ENCODE results near the gene TUBA1A. TPM values are rescaled to one million over a fixed set of nuclear protein-coding genes. Genes with fewer than 3 reads are reported as not detected.
"Not testable (repeated sequence)": the region's sequence is repeated elsewhere in the genome, so short reads cannot be mapped to it uniquely, and the experiment has no call there.

The TUBA1A gene
- total and polyA plus RNA-seq, 7 donors, result 20.1 to 677 (median 614) TPM

DNA sequence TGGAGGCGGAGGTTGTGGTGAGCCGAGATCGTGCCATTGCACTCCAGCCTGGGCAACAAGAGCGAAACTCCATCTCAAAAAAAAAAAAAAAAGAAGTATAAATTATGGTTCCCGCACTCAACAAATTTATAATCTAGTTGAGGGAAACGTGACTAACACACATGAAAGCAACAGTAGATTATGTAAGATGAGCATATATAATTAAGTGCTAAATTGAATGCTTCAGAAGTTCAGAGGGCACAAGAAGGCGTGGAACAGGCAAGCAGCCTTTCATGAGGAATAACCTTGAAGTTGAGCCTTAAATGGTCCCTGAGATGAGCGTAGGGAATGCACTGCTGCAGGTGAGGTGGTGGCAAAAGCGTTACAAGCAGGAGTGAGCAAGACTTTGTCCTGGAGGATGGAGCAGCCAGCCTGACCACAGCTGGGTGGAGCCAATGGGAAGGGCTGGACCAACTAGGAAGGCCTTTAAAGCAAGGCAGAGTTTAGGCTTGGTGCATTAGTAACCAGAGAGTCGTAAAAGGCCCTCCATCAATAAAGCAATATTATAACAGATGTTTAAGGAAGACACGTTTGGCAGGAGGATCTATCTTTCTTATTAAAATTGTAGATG, 30.6 kb upstream of the TUBA1A start:
- DNase-seq, result no peak
- intact Hi-C loops (cut with DNase I), result no loop called here
- Histone ChIP-seq H3K9me3 (no peaks in the 10 kb centered on the region), H3K36me3 (no peaks in the 10 kb centered on the region), H3K27me3 (no peaks in the 10 kb centered on the region), H3K4me1 (peaks cover 0 to 30% (median 25%) of the 10 kb centered on the region in 4 donors), H3K4me3 (no peak overlapping the region), H3K27ac (no peak overlapping the region)
- 55 to 84% methylated on average over 11 of the region's 11 CpGs for WGBS, 2 donors
- TF ChIP-seq POLR2AphosphoS5 (IDR thresholded peaks at IDR 0.05) (no peak), EP300 (IDR thresholded peaks at IDR 0.05) (no peak), POLR2A (IDR thresholded peaks at IDR 0.05) (no peak)
- TF ChIP-seq, protein P1, sequence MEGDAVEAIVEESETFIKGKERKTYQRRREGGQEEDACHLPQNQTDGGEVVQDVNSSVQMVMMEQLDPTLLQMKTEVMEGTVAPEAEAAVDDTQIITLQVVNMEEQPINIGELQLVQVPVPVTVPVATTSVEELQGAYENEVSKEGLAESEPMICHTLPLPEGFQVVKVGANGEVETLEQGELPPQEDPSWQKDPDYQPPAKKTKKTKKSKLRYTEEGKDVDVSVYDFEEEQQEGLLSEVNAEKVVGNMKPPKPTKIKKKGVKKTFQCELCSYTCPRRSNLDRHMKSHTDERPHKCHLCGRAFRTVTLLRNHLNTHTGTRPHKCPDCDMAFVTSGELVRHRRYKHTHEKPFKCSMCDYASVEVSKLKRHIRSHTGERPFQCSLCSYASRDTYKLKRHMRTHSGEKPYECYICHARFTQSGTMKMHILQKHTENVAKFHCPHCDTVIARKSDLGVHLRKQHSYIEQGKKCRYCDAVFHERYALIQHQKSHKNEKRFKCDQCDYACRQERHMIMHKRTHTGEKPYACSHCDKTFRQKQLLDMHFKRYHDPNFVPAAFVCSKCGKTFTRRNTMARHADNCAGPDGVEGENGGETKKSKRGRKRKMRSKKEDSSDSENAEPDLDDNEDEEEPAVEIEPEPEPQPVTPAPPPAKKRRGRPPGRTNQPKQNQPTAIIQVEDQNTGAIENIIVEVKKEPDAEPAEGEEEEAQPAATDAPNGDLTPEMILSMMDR (IDR thresholded peaks at IDR 0.05), result no peak

DNA sequence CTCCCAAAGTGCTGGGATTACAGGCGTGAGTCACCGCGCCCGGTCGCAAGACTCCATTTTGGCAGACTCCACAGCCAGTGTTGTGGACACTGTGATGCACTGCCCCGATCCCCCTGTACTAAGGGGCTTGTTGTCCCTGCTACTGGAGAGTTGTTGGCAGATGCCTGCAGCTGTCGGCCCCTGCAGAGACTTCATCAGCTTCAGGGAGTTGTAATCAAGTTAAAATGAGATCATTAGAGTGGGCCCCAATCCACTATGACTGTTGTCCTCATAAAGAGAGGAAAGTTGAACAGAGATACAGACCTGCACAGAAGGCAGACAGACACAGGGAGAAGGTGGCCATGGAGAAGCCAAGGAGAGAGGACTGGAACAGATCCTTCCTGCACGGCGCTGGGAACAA, 23.7 kb upstream of the TUBA1A start:
- intact Hi-C loops (cut with DNase I), result no loop called here
- DNase-seq, result no peak
- TF ChIP-seq, protein P1 (IDR thresholded peaks at IDR 0.05), result no peak
- TF ChIP-seq POLR2AphosphoS5 (IDR thresholded peaks at IDR 0.05) (no peak), POLR2A (IDR thresholded peaks at IDR 0.05) (no peak), EP300 (IDR thresholded peaks at IDR 0.05) (no peak)
- 89 to 93% methylated on average over 9 of the region's 9 CpGs for WGBS, 2 donors
- Histone ChIP-seq H3K36me3 (no peaks in the 10 kb centered on the region), H3K4me1 (peaks cover 0 to 24% (median 20%) of the 10 kb centered on the region in 4 donors), H3K27ac (no peak overlapping the region), H3K9me3 (no peaks in the 10 kb centered on the region), H3K4me3 (no peak overlapping the region), H3K27me3 (no peaks in the 10 kb centered on the region)

DNA sequence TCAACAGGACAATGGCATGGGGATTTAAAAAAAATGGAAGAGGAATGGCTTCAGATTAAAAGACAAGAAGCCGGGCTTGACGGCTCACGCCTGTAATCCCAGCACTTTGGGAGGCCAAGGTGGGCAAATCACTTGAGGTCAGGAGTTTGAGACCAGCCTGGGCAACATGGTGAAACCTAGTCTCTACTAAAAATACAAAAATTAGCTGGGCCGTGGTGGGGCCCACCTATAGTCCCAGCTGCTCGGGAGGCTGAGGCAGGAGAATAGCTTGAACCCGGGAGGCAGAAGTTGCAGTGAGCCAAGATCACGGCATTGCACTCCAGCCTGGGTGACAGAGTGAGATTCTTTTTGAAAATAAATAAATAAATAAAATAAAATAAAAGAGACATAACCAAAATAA, 21.8 kb upstream of the TUBA1A start:
- DNase-seq; H3K27me3 ChIP-seq; intact Hi-C loops (cut with DNase I); H3K4me3 ChIP-seq; H3K36me3 ChIP-seq; H3K27ac ChIP-seq; H3K9me3 ChIP-seq: not testable (repeated sequence)
- WGBS, 2 donors, result 95 to 96% methylated on average over 7 of the region's 7 CpGs
- H3K4me1 ChIP-seq, result peaks cover 0 to 24% (median 20%) of the 10 kb centered on the region in 4 donors

DNA sequence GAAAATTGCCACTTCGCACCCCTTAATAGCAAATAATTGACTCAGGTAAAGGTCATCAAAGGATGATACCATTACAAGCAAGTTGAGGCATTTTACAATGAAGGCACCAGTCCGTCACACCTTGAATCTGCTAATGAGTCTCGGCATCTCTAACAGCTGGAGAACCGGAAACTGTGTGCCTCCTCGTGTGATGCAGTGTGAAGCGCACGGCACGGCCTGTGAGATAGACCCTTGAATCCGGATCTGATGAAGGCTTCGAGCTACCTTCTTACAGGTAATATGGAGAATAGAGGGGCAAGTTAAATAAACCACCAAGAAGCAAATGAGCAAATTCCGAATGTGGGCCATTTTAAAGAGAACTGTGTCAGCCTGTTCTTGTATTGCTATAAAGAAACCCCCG, 19.8 kb upstream of the TUBA1A start:
- no peaks in the 10 kb centered on the region for H3K27me3 ChIP-seq
- H3K4me1 ChIP-seq, result peaks cover 0 to 4% (median 2%) of the 10 kb centered on the region in 4 donors
- 89 to 90% methylated on average over 12 of the region's 12 CpGs for WGBS, 2 donors
- no peak for DNase-seq
- TF ChIP-seq POLR2AphosphoS5 (IDR thresholded peaks at IDR 0.05) (no peak), EP300 (IDR thresholded peaks at IDR 0.05) (no peak), POLR2A (IDR thresholded peaks at IDR 0.05) (no peak)
- TF ChIP-seq, protein P1 (IDR thresholded peaks at IDR 0.05), result no peak
- no peaks in the 10 kb centered on the region for H3K36me3 ChIP-seq
- intact Hi-C loops (cut with DNase I), result no loop called here
- no peak overlapping the region for H3K27ac ChIP-seq
- no peaks in the 10 kb centered on the region for H3K9me3 ChIP-seq
- no peak overlapping the region for H3K4me3 ChIP-seq

DNA sequence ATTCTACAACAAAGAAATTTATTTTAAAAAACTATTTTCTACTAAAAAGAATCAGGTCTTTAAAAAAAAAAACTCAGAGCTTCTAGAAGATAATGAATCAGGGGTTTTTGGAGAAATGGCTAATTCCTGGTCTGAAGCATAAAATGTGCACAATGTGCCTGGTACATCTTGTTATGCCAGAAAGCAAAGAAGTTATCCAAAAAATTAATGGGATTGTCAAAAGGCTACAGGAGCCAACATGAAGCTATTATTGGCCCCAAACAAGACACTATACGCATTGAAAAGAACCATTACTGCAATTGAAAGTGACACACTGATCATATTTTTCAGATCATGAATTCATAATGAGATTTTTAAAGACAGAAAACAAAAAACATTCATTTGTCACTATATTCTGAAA, 19.3 kb upstream of the TUBA1A start:
- Histone ChIP-seq H3K27me3 (no peaks in the 10 kb centered on the region), H3K4me3 (no peak overlapping the region), H3K4me1 (no peaks in the 10 kb centered on the region), H3K27ac (no peak overlapping the region), H3K9me3 (no peaks in the 10 kb centered on the region), H3K36me3 (no peaks in the 10 kb centered on the region)
- TF ChIP-seq POLR2A (IDR thresholded peaks at IDR 0.05), result no peak
- no peak for TF ChIP-seq POLR2AphosphoS5 (IDR thresholded peaks at IDR 0.05)
- TF ChIP-seq EP300 (IDR thresholded peaks at IDR 0.05), result no peak
- TF ChIP-seq, protein P1 (IDR thresholded peaks at IDR 0.05), result no peak
- intact Hi-C loops (cut with DNase I), result no loop called here
- 88 to 95% methylated on average over 1 of the region's 1 CpG for WGBS, 2 donors
- no peak for DNase-seq
